OCI-LY3 (cell line): ENCODE data around the gene ZDHHC14.

Experiments used
- H2AFZ ChIP-seq: fragments of 200-600, 300-600 bp; shearing (Covaris generic); 2 replicates; pipeline ENCODE4 v1.6.0; 2014; ENCODE audit warnings: antibody characterized with exemption, low read depth, low read length
- H3K27ac ChIP-seq: fragments of 200-600, 300-600 bp; sonication (generic); 2 replicates; pipeline ENCODE4 v1.5.1; 2014; ENCODE audit warnings: mild to moderate bottlenecking, low read length, moderate library complexity, mixed read lengths
- H3K27me3 ChIP-seq: fragments of 200-600, 300-600 bp; sonication (generic); 2 replicates; pipeline ENCODE4 v1.6.1; 2014; ENCODE audit warnings: low read depth, low read length, mixed read lengths
- H3K36me3 ChIP-seq: fragments of 200-600, 300-600 bp; sonication (generic); replicated peaks from 2 replicates; pipeline ENCODE3; 2014; ENCODE audit warnings: low read depth, low read length, mixed read lengths
- H3K4me1 ChIP-seq: fragments of 300-600, 200-600 bp; sonication (generic); 2 replicates; pipeline ENCODE4 v1.6.1; 2014; ENCODE audit warnings: low read length, mixed read lengths
- H3K4me2 ChIP-seq: fragments of 200-600, 300-600 bp; sonication (generic); 2 replicates; pipeline ENCODE4 v1.6.1; 2014; ENCODE audit warnings: low read length, mixed read lengths
- H3K4me3 ChIP-seq: fragments of 300-600, 200-600 bp; sonication (generic); 2 replicates; pipeline ENCODE4 v1.5.1; 2014; ENCODE audit warnings: antibody characterized with exemption, mild to moderate bottlenecking, low read length, moderate library complexity
- H3K79me2 ChIP-seq: fragments of 300-600, 200-600 bp; shearing (Covaris generic); 2 replicates; pipeline ENCODE4 v1.6.1; 2014; ENCODE audit warnings: mild to moderate bottlenecking, low read length, mixed read lengths
- H3K9ac ChIP-seq: fragments of 300-600, 200-600 bp; shearing (Covaris generic); 2 replicates; pipeline ENCODE4 v1.6.0; 2014; ENCODE audit warnings: mild to moderate bottlenecking, low read length, moderate library complexity
- H3K9me3 ChIP-seq: fragments of 200-600, 300-600 bp; shearing (Covaris generic); 2 replicates; pipeline ENCODE4 v1.6.1; 2014; ENCODE audit warnings: low read length, mixed read lengths; ENCODE audit not compliant: insufficient read depth
- H4K20me1 ChIP-seq: fragments of 200-600, 300-600 bp; sonication (generic); 2 replicates; pipeline ENCODE4 v1.6.1; 2016; ENCODE audit warnings: low read length, mixed read lengths; ENCODE audit not compliant: insufficient read depth
- EZH2phosphoT487 ChIP-seq: fragments of 200-600 bp; shearing (Covaris generic); IDR thresholded peaks from 2 replicates; pipeline ENCODE4 v1.6.1; 2018; ENCODE audit warnings: antibody characterized with exemption, mixed run types, low read depth
- TF ChIP-seq, protein P1 (sequence below): fragments of 200-600, 300-600 bp; sonication (generic); IDR thresholded peaks from 2 replicates; pipeline ENCODE4 v1.5.1; 2014; ENCODE audit warnings: antibody characterized with exemption, low read length, low read depth

Gene ZDHHC14

DNA sequence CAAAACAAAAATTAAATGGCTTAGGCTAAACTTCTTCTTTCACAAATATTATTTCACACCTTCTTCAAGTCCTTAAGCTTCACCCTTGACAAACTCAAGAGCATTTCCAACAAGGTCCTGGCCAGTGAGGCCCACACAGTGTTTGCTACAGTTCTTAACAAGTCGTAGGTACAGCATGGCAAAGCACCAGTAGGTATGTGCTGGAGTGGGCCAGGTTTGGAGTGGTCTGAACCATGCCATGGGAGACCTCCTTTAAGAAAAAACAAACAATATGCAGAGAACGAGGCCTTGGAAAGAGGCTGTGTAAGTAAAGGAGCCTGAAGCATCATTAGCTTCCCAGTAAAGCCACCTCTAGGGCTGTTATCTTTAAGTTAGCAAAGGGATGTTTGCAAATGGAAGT lies 287.7 kb downstream of the ZDHHC14 start:
- no peaks in the 10 kb centered on the region for H3K79me2 ChIP-seq
- H3K4me3 ChIP-seq: no peak overlapping the region
- TF ChIP-seq, protein P1, sequence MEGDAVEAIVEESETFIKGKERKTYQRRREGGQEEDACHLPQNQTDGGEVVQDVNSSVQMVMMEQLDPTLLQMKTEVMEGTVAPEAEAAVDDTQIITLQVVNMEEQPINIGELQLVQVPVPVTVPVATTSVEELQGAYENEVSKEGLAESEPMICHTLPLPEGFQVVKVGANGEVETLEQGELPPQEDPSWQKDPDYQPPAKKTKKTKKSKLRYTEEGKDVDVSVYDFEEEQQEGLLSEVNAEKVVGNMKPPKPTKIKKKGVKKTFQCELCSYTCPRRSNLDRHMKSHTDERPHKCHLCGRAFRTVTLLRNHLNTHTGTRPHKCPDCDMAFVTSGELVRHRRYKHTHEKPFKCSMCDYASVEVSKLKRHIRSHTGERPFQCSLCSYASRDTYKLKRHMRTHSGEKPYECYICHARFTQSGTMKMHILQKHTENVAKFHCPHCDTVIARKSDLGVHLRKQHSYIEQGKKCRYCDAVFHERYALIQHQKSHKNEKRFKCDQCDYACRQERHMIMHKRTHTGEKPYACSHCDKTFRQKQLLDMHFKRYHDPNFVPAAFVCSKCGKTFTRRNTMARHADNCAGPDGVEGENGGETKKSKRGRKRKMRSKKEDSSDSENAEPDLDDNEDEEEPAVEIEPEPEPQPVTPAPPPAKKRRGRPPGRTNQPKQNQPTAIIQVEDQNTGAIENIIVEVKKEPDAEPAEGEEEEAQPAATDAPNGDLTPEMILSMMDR: no peak
- no peak for TF ChIP-seq EZH2phosphoT487
- no peaks in the 10 kb centered on the region for H4K20me1 ChIP-seq
- H2AFZ ChIP-seq: no peak overlapping the region
- H3K4me1 ChIP-seq: peaks cover 9% of the 10 kb centered on the region
- H3K27ac ChIP-seq: no peak overlapping the region
- H3K36me3 ChIP-seq: no peaks in the 10 kb centered on the region
- no peak overlapping the region for H3K9ac ChIP-seq
- H3K4me2 ChIP-seq: no peak overlapping the region
- no peaks in the 10 kb centered on the region for H3K9me3 ChIP-seq
- no peaks in the 10 kb centered on the region for H3K27me3 ChIP-seq

DNA sequence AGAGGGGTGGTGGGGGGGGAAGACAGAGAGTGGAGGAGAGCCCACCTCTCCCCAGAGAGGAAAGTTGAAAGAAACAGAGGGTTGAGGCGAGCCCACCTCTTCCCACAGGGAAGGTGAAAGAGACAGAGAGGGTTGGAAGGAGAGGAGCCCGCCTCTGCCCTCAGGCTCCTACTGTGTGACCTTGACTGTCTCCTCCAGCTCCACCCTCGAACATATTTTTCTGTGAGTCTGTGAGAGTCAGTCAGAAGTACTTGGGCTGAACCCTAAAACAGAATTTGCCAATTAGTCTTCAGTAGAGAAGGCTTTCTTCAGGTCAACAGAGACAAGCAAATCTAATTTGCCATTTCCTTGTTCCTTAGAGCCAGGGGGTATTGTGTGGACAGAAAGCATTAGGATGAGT lies 288.3 kb downstream of the ZDHHC14 start:
- Histone ChIP-seq H3K36me3 (no peaks in the 10 kb centered on the region), H3K4me2 (no peak overlapping the region), H3K9ac (no peak overlapping the region), H3K27me3 (no peaks in the 10 kb centered on the region), H2AFZ (no peak overlapping the region), H4K20me1 (no peaks in the 10 kb centered on the region), H3K4me1 (peaks cover 9% of the 10 kb centered on the region), H3K4me3 (no peak overlapping the region), H3K27ac (no peak overlapping the region), H3K9me3 (no peaks in the 10 kb centered on the region), H3K79me2 (no peaks in the 10 kb centered on the region)
- TF ChIP-seq EZH2phosphoT487: no peak
- TF ChIP-seq, protein P1: no peak

DNA sequence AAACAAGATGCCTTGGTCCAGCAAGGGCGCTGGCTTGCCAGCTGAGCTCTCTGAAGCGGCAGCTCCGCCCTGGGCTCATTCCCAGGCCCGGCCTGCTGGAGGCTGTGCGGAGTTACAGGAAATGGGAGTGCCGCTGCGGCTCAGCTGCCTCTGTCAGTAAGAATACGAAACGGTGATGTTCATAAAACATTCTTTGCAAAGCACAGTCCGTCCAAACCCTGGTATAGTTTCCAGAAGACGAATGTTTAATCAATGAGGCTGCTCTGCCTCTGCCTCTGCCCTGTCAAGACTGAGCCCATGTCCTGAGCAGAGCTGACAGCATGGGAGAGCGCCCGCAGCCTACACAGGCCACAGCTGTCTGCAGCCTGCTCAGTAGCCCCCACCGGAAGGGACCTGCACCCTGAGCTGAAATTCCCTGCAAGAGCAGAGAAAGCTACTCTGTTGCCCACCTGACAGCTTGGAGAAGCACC lies 288.8 kb downstream of the ZDHHC14 start:
- Histone ChIP-seq H3K9me3 (no peaks in the 10 kb centered on the region), H3K79me2 (no peaks in the 10 kb centered on the region), H3K36me3 (no peaks in the 10 kb centered on the region), H3K4me2 (no peak overlapping the region), H3K4me3 (no peak overlapping the region), H3K27ac (no peak overlapping the region), H3K4me1 (peaks cover 9% of the 10 kb centered on the region), H3K27me3 (no peaks in the 10 kb centered on the region), H4K20me1 (no peaks in the 10 kb centered on the region), H2AFZ (no peak overlapping the region), H3K9ac (no peak overlapping the region)
- no peak for TF ChIP-seq EZH2phosphoT487
- TF ChIP-seq, protein P1: no peak

DNA sequence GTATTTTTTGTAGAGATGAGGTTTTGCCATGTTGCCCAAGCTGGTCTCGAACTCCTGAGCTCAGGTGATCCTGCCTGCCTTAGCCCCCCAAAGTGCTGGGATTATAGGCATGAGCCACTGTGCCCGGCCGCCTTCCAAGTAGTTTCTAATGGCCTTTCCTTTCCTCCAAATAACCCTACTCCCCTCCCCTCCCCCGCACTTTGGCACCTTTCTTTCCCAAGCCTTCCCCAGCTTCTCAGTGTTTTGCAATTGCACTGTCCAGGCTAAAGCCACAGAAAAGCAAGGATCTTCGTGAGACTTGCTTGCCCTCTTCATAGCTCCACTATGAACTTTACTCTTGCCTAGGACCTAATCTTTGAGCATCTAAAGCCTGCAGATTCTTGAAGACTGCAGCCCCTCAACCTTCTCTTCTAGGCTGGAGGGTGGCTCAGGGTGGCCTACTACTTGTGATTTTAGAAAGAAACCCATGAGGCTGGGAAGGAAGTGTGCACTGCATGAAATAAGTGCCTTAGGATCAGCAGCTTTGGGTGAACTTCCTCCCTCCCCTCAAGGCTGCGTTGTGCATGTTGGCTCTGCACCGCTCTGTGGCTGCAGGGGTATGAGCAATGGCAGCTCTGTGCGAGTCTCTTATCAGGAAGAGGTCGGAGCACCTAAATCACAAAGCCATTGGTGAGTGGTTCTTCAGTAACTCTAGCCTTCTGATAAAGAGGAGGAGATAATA lies 289.6 kb downstream of the ZDHHC14 start:
- Histone ChIP-seq H3K4me2 (no peak overlapping the region), H3K4me3 (no peak overlapping the region), H3K36me3 (no peaks in the 10 kb centered on the region), H3K79me2 (no peaks in the 10 kb centered on the region), H3K4me1 (peaks cover 9% of the 10 kb centered on the region), H3K9ac (no peak overlapping the region), H3K27me3 (no peaks in the 10 kb centered on the region), H2AFZ (no peak overlapping the region), H3K9me3 (no peaks in the 10 kb centered on the region), H3K27ac (no peak overlapping the region), H4K20me1 (no peaks in the 10 kb centered on the region)
- no peak for TF ChIP-seq EZH2phosphoT487
